Measurements from ENCODE around the gene COG6.

DNA sequence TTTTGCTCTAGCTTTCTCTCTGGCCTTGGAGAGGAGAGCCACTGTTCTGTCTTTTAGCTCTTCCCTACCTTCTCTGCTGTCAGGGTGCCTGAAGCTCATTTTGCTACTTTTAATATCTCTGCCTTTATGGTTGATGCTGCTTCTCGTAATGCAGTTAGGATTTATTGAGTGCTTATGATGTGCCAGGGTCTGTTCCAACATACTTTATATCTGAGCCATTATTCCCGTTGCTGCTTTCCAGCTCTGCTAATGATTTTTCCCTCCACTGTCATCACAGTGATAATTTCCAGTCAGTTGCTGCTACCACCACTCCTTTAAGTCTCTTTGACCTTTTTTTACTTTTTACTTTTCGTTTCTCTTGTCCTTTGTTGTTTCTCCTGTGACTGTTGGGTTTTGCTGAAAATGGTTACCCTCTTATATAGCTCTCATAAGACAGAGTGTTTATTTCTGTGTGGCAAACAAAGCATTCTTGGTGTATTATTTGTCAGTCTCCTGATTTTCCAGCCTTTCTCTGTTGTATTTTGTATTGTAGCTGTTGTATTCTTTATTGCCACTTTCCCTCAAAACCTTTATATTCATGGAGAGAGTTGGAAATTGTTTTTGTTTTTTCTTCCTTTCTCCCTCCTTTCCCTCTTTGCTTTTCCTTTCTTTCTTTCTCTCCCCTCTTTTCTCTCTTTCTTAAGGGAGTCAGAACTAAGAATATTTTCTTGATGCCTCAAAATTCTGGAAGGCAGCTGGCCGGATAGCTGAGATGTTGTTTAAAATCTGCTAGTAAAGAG lies 37.4 kb downstream of the COG6 start:
- no peak for TF ChIP-seq EZH2 (IDR thresholded peaks at IDR 0.05; ENCODE audit: insufficient read depth, low read length)
- TF ChIP-seq, protein P1, sequence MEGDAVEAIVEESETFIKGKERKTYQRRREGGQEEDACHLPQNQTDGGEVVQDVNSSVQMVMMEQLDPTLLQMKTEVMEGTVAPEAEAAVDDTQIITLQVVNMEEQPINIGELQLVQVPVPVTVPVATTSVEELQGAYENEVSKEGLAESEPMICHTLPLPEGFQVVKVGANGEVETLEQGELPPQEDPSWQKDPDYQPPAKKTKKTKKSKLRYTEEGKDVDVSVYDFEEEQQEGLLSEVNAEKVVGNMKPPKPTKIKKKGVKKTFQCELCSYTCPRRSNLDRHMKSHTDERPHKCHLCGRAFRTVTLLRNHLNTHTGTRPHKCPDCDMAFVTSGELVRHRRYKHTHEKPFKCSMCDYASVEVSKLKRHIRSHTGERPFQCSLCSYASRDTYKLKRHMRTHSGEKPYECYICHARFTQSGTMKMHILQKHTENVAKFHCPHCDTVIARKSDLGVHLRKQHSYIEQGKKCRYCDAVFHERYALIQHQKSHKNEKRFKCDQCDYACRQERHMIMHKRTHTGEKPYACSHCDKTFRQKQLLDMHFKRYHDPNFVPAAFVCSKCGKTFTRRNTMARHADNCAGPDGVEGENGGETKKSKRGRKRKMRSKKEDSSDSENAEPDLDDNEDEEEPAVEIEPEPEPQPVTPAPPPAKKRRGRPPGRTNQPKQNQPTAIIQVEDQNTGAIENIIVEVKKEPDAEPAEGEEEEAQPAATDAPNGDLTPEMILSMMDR (IDR thresholded peaks at IDR 0.05; ENCODE audit: insufficient read depth, low read depth, low read length), result no peak

Data from astrocyte (in vitro differentiated cells and primary cell).